Right atrium auricular region (tissue), 2 donors: ENCODE measurements around the gene MPZL1. TPM values are rescaled to one million over a fixed set of nuclear protein-coding genes. Genes with fewer than 3 reads are reported as not detected.

Experiments
- DNase-seq: peaks from one replicate; pipeline ENCODE4 v3.0.0-alpha.2; 2019; ENCODE audit warnings: low spot score
- H3K27ac ChIP-seq, 2 donors: fragments of 200-600 bp; sonication (generic); 1 replicate in 1 of 2; 2 replicates in 1 of 2; pipeline ENCODE4 v1.5.1; 2016 to 2019
- H3K27me3 ChIP-seq, 2 donors: fragments of 200-600 bp; sonication (generic); one replicate each; pipeline versions ENCODE4 v1.5.1 to v1.6.0; 2017 to 2019
- H3K36me3 ChIP-seq: fragments of 200-600 bp; sonication (generic); one replicate; pipeline ENCODE4 v1.5.1; 2016
- H3K4me1 ChIP-seq, 2 donors: fragments of 200-600 bp; sonication (generic); one replicate each; pipeline versions ENCODE4 v1.5.1 to v1.6.0; 2017 to 2019
- H3K4me3 ChIP-seq, 2 donors: fragments of 200-600 bp; sonication (generic); 1 replicate in 1 of 2; 2 replicates in 1 of 2; pipeline ENCODE4 v1.5.1; 2017 to 2019; ENCODE audit warnings: mild to moderate bottlenecking in 1 of 2, moderate library complexity in 1 of 2
- H3K9me3 ChIP-seq, 2 donors: fragments of 200-600 bp; sonication (generic); one replicate each; pipeline ENCODE4 v1.5.1; 2019
- CTCF ChIP-seq, 2 donors: fragments of 200-600 bp; sonication (generic); IDR thresholded peaks; one replicate each; pipeline ENCODE4 v1.5.1; 2019; ENCODE audit warnings: antibody characterized with exemption in 2 of 2
- total RNA-seq, 2 donors: library from RNA; depleted of rRNA; stranded (reverse); fragments of >200 nt; gene quantifications; one replicate each; pipeline ENCODE4 v1.1.0, GENCODE V29; 2016

MPZL1 gene
- total RNA-seq: 10 to 100 TPM; 22.4 to 52.0 TPM

DNA sequence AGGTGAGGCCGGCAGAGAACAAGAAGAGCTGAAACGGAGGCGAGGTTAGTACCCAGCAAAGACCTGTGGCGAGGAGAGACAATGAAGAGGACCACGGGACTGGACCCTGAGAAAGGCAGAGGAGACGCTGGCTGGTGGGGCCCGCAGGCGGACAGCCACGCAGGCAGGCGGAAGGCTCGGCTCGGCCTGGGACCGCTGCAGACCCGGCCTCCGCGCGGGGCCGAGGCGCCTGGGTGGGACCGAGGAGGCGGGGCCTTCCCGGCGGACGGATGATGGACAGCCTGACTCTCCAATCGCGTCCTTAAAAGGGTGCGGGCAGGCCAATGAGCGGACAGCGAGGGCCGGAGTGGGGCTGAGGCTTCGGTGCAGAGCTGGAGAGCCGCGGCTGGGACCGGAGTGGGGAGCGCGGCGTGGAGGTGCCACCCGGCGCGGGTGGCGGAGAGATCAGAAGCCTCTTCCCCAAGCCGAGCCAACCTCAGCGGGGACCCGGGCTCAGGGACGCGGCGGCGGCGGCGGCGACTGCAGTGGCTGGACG lies at the start of gene MPZL1:
Gene MPZL1 (plus strand): TSS at position 366 of the 535 bp plus-strand sequence. CDS start 170 bp downstream, outside the sequence.
- peak; percentile 97 for DNase-seq
- peak in 1 of 2 donors; percentile 17 for TF ChIP-seq CTCF (IDR thresholded peaks at IDR 0.05)
- H3K4me1 ChIP-seq: peaks cover 0 to 40% of the 10 kb centered on the region in 2 donors
- peak within 1 kb of the TSS; percentile 93 to 95 for H3K4me3 ChIP-seq
- H3K27me3 ChIP-seq: no peaks in the 10 kb centered on the region
- peak within 1 kb of the TSS; percentile 89 to 92 for H3K27ac ChIP-seq
- H3K9me3 ChIP-seq: no peaks in the 10 kb centered on the region
- no peaks in the 10 kb centered on the region for H3K36me3 ChIP-seq

DNA sequence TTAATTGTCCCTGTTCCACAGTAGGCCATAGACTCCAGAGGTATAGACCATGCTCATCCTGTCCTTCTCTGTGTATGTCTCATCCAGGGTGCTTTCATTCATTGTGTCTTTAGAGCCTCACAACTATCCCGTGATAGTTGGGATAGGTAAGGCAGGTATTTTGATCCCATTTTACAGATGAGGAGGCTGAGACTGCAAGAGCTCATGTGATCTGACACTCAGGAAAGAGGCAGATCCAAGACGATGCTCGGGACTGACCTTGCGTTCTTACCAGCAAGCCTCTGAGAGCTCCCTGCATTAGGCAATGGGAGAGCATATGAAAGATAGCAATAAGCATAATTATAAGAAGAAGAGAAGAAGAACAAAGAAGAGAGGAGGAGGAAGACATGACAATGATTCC lies 49.0 kb upstream of the MPZL1 start:
- Histone ChIP-seq H3K9me3 (no peaks in the 10 kb centered on the region), H3K4me3 (no peak overlapping the region), H3K4me1 (peaks cover 0 to 46% of the 10 kb centered on the region in 2 donors), H3K27me3 (no peaks in the 10 kb centered on the region), H3K27ac (no peak overlapping the region), H3K36me3 (peaks cover 11% of the 10 kb centered on the region)
- TF ChIP-seq CTCF (IDR thresholded peaks at IDR 0.05): no peak
- no peak for DNase-seq

DNA sequence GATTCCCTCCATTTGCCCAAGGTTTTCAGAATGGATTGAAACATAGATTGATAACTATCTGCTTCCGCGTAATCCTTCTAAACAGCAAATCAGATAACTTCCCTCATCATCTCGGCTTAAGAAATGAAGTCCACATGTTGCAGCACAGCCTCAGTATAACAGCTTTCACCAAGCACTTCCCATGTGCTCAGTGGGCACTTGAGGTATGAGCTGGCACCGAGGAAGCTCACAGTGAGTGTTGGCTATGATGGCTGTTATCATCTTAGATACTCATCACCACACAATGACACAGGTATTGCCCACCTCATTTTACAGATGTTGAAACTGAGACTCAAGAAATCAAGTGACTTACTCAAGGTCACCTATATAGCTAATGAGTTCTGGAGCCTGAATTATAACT lies 48.5 kb upstream of the MPZL1 start:
- no peak for TF ChIP-seq CTCF (IDR thresholded peaks at IDR 0.05)
- Histone ChIP-seq H3K36me3 (peaks cover 11% of the 10 kb centered on the region), H3K4me3 (no peak overlapping the region), H3K4me1 (peaks cover 0 to 46% of the 10 kb centered on the region in 2 donors), H3K27ac (no peak overlapping the region), H3K9me3 (no peaks in the 10 kb centered on the region), H3K27me3 (no peaks in the 10 kb centered on the region)
- DNase-seq: no peak

- H3K36me3 ChIP-seq: peaks cover 11% of the 10 kb centered on the region
- no peaks in the 10 kb centered on the region for H3K27me3 ChIP-seq
- peaks cover 0 to 41% of the 10 kb centered on the region in 2 donors for H3K4me1 ChIP-seq
- TF ChIP-seq CTCF (IDR thresholded peaks at IDR 0.05): no peak
- H3K27ac ChIP-seq: no peak overlapping the region
- H3K9me3 ChIP-seq: no peaks in the 10 kb centered on the region
- DNase-seq: no peak
- H3K4me3 ChIP-seq: no peak overlapping the region
Observed at GRCh38 chr1:167674156-167674555, 47.6 kb upstream of the MPZL1 start.

DNA sequence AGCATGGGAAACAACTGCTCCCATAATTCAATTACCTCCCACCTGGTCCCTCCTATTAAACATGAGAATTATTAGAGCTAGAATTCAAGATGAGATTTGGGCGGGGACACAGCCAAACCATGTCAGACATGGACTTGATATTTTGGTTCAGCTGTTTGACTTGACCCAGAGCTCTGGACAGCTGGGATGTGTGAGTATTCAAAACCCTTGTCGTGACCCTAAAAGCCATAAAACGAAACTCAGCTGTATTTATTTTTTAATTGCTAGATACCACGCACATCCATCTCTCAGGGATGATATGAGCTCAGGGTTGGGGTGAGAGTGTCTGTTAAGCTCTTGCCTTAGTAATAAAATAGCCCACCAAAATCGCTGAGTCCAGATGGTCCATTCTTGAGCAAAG lies 46.3 kb upstream of the MPZL1 start:
- TF ChIP-seq CTCF (IDR thresholded peaks at IDR 0.05): no peak
- no peaks in the 10 kb centered on the region for H3K9me3 ChIP-seq

More for the DNA sequence above, 46.3 kb upstream of the MPZL1 start:
- H3K27ac ChIP-seq: no peak overlapping the region
- peaks cover 11% of the 10 kb centered on the region for H3K36me3 ChIP-seq
- DNase-seq: no peak
- peaks cover 0 to 38% of the 10 kb centered on the region in 2 donors for H3K4me1 ChIP-seq
- H3K27me3 ChIP-seq: no peaks in the 10 kb centered on the region
- no peak overlapping the region for H3K4me3 ChIP-seq
